ENCODE results near the gene ADGRA3. TPM values are rescaled to one million over a fixed set of nuclear protein-coding genes. Genes with fewer than 3 reads are reported as not detected.

ADGRA3 gene
- total and polyA plus RNA-seq, 2 experiments from 2014 or later, result 16.2 to 73.9 TPM

DNA sequence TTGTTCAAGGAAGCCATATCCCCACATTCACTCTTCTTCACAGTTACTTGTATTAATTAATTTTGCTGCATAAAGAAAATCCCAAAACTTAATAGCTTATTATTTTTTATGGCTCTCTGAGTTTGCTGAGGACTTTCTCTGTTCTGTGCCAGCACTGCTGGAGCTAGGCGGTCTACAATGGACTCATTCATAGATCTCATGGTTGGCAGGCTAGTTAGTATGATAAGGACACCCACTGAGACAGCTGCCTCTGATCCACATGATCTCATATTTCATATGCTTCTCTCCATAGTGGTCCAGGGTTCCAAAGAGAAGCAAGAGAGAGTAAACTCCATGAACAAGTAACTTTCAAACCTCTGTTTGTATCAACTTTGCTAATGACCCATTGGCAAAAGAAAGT is 170.2 kb downstream of the ADGRA3 start:
- Histone ChIP-seq H3K27ac (ENCODE audit: low read depth) (no peak overlapping the region), H3K4me2 (no peak overlapping the region), H3K4me3 (no peak overlapping the region), H3F3A (replicated peaks; ENCODE audit: low read depth) (no peaks in the 10 kb centered on the region), H2AFZ (no peak overlapping the region), H4K20me1 (replicated peaks; ENCODE audit: insufficient read depth) (no peaks in the 10 kb centered on the region), H3K27me3 (ENCODE audit: insufficient read depth) (no peaks in the 10 kb centered on the region), H3K36me3 (ENCODE audit: insufficient read depth) (no peaks in the 10 kb centered on the region), H3K9me2 (ENCODE audit: insufficient read depth) (0 out of 2 replicates have a peak, but pooled peaks cover 4% of the 10 kb centered on the region), H3K79me2 (replicated peaks; ENCODE audit: insufficient read depth) (no peaks in the 10 kb centered on the region), H3K4me1 (ENCODE audit: insufficient read depth) (no peaks in the 10 kb centered on the region)
- Mint-ChIP-seq H3K27ac (no peak overlapping the region), H3K36me3 (ENCODE audit: low read depth) (peaks cover 12% of the 10 kb centered on the region; the same call in 2 of the 3 replicates), H3K9me3 (peaks cover 5% of the 10 kb centered on the region), H3K4me1 (no peaks in the 10 kb centered on the region), H3K27me3 (ENCODE audit: insufficient read depth, low read depth, poor library complexity) (no peaks in the 10 kb centered on the region), H3K4me3 (no peak overlapping the region)
- TF ChIP-seq, protein P1, sequence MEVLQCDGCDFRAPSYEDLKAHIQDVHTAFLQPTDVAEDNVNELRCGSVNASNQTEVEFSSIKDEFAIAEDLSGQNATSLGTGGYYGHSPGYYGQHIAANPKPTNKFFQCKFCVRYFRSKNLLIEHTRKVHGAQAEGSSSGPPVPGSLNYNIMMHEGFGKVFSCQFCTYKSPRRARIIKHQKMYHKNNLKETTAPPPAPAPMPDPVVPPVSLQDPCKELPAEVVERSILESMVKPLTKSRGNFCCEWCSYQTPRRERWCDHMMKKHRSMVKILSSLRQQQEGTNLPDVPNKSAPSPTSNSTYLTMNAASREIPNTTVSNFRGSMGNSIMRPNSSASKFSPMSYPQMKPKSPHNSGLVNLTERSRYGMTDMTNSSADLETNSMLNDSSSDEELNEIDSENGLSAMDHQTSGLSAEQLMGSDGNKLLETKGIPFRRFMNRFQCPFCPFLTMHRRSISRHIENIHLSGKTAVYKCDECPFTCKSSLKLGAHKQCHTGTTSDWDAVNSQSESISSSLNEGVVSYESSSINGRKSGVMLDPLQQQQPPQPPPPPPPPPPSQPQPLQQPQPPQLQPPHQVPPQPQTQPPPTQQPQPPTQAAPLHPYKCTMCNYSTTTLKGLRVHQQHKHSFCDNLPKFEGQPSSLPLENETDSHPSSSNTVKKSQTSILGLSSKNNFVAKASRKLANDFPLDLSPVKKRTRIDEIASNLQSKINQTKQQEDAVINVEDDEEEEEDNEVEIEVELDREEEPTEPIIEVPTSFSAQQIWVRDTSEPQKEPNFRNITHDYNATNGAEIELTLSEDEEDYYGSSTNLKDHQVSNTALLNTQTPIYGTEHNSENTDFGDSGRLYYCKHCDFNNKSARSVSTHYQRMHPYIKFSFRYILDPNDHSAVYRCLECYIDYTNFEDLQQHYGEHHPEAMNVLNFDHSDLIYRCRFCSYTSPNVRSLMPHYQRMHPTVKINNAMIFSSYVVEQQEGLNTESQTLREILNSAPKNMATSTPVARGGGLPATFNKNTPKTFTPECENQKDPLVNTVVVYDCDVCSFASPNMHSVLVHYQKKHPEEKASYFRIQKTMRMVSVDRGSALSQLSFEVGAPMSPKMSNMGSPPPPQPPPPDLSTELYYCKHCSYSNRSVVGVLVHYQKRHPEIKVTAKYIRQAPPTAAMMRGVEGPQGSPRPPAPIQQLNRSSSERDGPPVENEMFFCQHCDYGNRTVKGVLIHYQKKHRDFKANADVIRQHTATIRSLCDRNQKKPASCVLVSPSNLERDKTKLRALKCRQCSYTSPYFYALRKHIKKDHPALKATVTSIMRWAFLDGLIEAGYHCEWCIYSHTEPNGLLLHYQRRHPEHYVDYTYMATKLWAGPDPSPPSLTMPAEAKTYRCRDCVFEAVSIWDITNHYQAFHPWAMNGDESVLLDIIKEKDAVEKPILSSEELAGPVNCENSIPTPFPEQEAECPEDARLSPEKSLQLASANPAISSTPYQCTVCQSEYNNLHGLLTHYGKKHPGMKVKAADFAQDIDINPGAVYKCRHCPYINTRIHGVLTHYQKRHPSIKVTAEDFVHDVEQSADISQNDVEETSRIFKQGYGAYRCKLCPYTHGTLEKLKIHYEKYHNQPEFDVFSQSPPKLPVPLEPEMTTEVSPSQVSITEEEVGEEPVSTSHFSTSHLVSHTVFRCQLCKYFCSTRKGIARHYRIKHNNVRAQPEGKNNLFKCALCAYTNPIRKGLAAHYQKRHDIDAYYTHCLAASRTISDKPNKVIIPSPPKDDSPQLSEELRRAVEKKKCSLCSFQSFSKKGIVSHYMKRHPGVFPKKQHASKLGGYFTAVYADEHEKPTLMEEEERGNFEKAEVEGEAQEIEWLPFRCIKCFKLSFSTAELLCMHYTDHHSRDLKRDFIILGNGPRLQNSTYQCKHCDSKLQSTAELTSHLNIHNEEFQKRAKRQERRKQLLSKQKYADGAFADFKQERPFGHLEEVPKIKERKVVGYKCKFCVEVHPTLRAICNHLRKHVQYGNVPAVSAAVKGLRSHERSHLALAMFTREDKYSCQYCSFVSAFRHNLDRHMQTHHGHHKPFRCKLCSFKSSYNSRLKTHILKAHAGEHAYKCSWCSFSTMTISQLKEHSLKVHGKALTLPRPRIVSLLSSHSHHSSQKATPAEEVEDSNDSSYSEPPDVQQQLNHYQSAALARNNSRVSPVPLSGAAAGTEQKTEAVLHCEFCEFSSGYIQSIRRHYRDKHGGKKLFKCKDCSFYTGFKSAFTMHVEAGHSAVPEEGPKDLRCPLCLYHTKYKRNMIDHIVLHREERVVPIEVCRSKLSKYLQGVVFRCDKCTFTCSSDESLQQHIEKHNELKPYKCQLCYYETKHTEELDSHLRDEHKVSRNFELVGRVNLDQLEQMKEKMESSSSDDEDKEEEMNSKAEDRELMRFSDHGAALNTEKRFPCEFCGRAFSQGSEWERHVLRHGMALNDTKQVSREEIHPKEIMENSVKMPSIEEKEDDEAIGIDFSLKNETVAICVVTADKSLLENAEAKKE (CRISPR knock-in tag; IDR thresholded peaks at IDR 0.05), result no peak
- TF ChIP-seq EZH2phosphoT487 (IDR thresholded peaks at IDR 0.05; ENCODE audit: unreplicated experiment), result no peak
- TF ChIP-seq ZNF331 (CRISPR knock-in tag; IDR thresholded peaks at IDR 0.05; ENCODE audit: low read depth), result no peak
- TF ChIP-seq JUNB (IDR thresholded peaks at IDR 0.05; ENCODE audit: unreplicated experiment), result no peak
- TF ChIP-seq CREB1 (CRISPR knock-in tag; IDR thresholded peaks at IDR 0.05; ENCODE audit: low read depth), result no peak
- ATAC-seq (no peak), DNase-seq (ENCODE audit: low spot score) (no peak)

DNA sequence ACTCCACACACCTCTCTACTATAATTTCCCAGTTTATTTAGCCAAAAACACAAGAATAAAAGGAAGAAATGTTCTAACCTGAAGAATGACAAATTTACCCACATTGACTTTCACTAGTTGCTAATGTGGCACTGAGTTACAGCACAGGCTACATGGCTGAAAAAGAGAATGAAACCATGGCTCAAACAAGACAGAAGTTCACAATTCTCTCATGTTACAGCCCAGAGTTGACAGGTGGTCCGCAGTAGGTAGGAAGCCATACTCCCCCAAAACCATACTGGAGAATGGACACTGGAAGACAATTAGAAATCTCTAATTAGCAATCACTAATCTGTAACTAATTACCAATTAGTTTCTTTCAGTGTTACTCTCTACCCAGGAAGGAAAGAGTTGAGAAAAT is 170.8 kb downstream of the ADGRA3 start:
- Mint-ChIP-seq H3K4me3 (no peak overlapping the region), H3K27ac (no peak overlapping the region), H3K36me3 (ENCODE audit: low read depth) (peaks cover 14% of the 10 kb centered on the region; the same call in 2 of the 3 replicates), H3K4me1 (no peaks in the 10 kb centered on the region), H3K27me3 (ENCODE audit: insufficient read depth, low read depth, poor library complexity) (no peaks in the 10 kb centered on the region), H3K9me3 (peaks cover 5% of the 10 kb centered on the region)
- Histone ChIP-seq H3K36me3 (ENCODE audit: insufficient read depth) (no peaks in the 10 kb centered on the region), H3K4me2 (no peak overlapping the region), H3K4me1 (ENCODE audit: insufficient read depth) (no peaks in the 10 kb centered on the region), H3K79me2 (replicated peaks; ENCODE audit: insufficient read depth) (no peaks in the 10 kb centered on the region), H2AFZ (no peak overlapping the region), H4K20me1 (replicated peaks; ENCODE audit: insufficient read depth) (no peaks in the 10 kb centered on the region), H3K27me3 (ENCODE audit: insufficient read depth) (no peaks in the 10 kb centered on the region), H3K27ac (ENCODE audit: low read depth) (no peak overlapping the region), H3K9me2 (ENCODE audit: insufficient read depth) (0 out of 2 replicates have a peak, but pooled peaks cover 4% of the 10 kb centered on the region), H3K4me3 (no peak overlapping the region), H3F3A (replicated peaks; ENCODE audit: low read depth) (no peaks in the 10 kb centered on the region)
- DNase-seq (ENCODE audit: low spot score) (no peak), ATAC-seq (no peak)
- TF ChIP-seq, protein P2, sequence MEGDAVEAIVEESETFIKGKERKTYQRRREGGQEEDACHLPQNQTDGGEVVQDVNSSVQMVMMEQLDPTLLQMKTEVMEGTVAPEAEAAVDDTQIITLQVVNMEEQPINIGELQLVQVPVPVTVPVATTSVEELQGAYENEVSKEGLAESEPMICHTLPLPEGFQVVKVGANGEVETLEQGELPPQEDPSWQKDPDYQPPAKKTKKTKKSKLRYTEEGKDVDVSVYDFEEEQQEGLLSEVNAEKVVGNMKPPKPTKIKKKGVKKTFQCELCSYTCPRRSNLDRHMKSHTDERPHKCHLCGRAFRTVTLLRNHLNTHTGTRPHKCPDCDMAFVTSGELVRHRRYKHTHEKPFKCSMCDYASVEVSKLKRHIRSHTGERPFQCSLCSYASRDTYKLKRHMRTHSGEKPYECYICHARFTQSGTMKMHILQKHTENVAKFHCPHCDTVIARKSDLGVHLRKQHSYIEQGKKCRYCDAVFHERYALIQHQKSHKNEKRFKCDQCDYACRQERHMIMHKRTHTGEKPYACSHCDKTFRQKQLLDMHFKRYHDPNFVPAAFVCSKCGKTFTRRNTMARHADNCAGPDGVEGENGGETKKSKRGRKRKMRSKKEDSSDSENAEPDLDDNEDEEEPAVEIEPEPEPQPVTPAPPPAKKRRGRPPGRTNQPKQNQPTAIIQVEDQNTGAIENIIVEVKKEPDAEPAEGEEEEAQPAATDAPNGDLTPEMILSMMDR (conservative IDR thresholded peaks at IDR 0.05; ENCODE audit: low read depth in 2 of 2), result no peak

Data from GM23338 (cell line).